ENCODE results near the gene CTDP1.

- TF ChIP-seq EZH2 (IDR thresholded peaks at IDR 0.05; ENCODE audit: borderline replicate concordance, low read length) (no peak), CTCF (IDR thresholded peaks at IDR 0.05; ENCODE audit: low read length) (no peak)
Observed at GRCh38 chr18:79637181-79637920, 42.3 kb upstream of the CTDP1 start.

All from OCI-LY1 (cell line).